Gastroesophageal sphincter (tissue), 4 donors: Measurements from ENCODE around the gene PID1. TPM values are rescaled to one million over a fixed set of nuclear protein-coding genes. Genes with fewer than 3 reads are reported as not detected.

Source experiments
- ATAC-seq: fragments of 150-250 bp; one replicate; pipeline ENCODE4 v1.9.1; 2016; ENCODE audit warnings: mild to moderate bottlenecking, moderate library complexity
- H3K27ac ChIP-seq, 4 donors: fragments of 200-600 bp; sonication (generic) in 3 of 4; 1 replicate in 3 of 4; 2 replicates in 1 of 4; pipeline ENCODE4 v1.5.1; 2016 to 2019
- H3K27me3 ChIP-seq: fragments of 200-600 bp; sonication (generic); one replicate; pipeline ENCODE4 v1.5.1; 2019
- H3K36me3 ChIP-seq, 2 donors: fragments of 200-600 bp; sonication (generic); one replicate each; pipeline ENCODE4 v1.5.1; 2019; ENCODE audit warnings: control low read depth in 1 of 2
- H3K4me1 ChIP-seq, 3 donors: fragments of 200-600 bp; sonication (generic); 1 replicate in 2 of 3; 2 replicates in 1 of 3; pipeline ENCODE4 v1.5.1; 2016 to 2019; ENCODE audit warnings: control low read depth in 2 of 3
- H3K4me3 ChIP-seq, 2 donors: fragments of 200-600 bp; sonication (generic); one replicate each; pipeline ENCODE4 v1.5.1; 2019; ENCODE audit warnings: mild to moderate bottlenecking in 1 of 2, moderate library complexity in 1 of 2
- H3K9me3 ChIP-seq, 3 donors: fragments of 200-600 bp; sonication (generic); one replicate each; pipeline ENCODE4 v1.5.1; 2017 to 2019; ENCODE audit warnings: control low read depth in 2 of 3
- CTCF ChIP-seq, 4 experiments: fragments of 200-600 bp in 2 of 4; fragments of 450-650 bp in 2 of 4; sonication (generic) in 1 of 4; IDR thresholded peaks; one replicate each; pipeline ENCODE4 v1.5.1; 2017 to 2019; ENCODE audit warnings: antibody characterized with exemption in 4 of 4, mild to moderate bottlenecking in 2 of 4, moderate library complexity in 2 of 4
- EP300 ChIP-seq: sonication (generic); formaldehyde crosslinking; IDR thresholded peaks from one replicate; pipeline ENCODE4 v1.6.1; 2017; ENCODE audit warnings: antibody characterized with exemption, mild to moderate bottlenecking
- POLR2A ChIP-seq, 2 donors: fragments of 450-650 bp; IDR thresholded peaks; one replicate each; pipeline ENCODE4 v1.6.1; 2017; ENCODE audit warnings: antibody characterized with exemption in 2 of 2, mild to moderate bottlenecking in 2 of 2, moderate library complexity in 1 of 2
- POLR2AphosphoS5 ChIP-seq: sonication (generic); formaldehyde crosslinking; IDR thresholded peaks from one replicate; pipeline ENCODE4 v1.6.1; 2017; ENCODE audit warnings: antibody characterized with exemption
- WGBS, 2 donors: methylation state at CpG; one replicate each; pipeline ENCODE4 v1.1.5; 2018; ENCODE audit warnings: low coverage in 1 of 2; 5-methylcytosine and 5-hydroxymethylcytosine counted together
- total RNA-seq, 4 donors: library from RNA; depleted of rRNA; stranded (reverse); fragments of >200 nt; gene quantifications; one replicate each; pipeline ENCODE4 v1.1.0, GENCODE V29; 2016

Gene PID1
- total RNA-seq, 4 donors from 2014 or later = 34.4 to 62.4 (median 54.9) TPM

DNA sequence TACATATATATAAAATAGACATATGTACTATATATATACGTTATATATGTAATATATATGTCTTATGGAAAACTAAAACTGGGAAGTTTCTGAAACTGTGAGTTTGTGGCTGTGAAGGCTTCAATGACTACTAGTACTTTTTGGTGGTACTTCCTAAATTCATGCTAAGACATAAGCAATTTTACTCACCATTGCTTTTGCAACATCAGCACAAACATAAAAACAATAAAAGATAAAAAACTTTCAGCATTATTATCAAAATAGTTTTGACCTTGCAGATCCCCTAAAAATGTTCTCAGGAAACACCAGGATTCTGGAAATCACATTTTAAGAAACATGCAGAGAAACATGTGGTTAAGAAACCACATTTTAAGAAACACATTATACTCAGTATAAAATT, 269.9 kb downstream of the PID1 start:
- H3K4me3 ChIP-seq = no peak overlapping the region
- TF ChIP-seq POLR2A (IDR thresholded peaks at IDR 0.05) = no peak
- H3K27me3 ChIP-seq = no peaks in the 10 kb centered on the region
- no peaks in the 10 kb centered on the region for H3K4me1 ChIP-seq
- H3K36me3 ChIP-seq = no peaks in the 10 kb centered on the region
- ATAC-seq = no peak
- WGBS, 2 donors = 50 to 73% methylated on average over 1 of the region's 1 CpG
- no peak overlapping the region for H3K27ac ChIP-seq
- peaks cover 0 to 10% (median 0%) of the 10 kb centered on the region in 3 donors for H3K9me3 ChIP-seq

GRCh38 chr2:228999326-228999725, 271.8 kb downstream of the PID1 start:
- Histone ChIP-seq H3K27ac (no peak overlapping the region), H3K4me1 (no peaks in the 10 kb centered on the region), H3K9me3 (peaks cover 0 to 10% (median 0%) of the 10 kb centered on the region in 3 donors), H3K36me3 (no peaks in the 10 kb centered on the region), H3K4me3 (no peak overlapping the region), H3K27me3 (no peaks in the 10 kb centered on the region)
- ATAC-seq = no peak
- 50 to 85% methylated on average over 1 of the region's 1 CpG for WGBS, 2 donors
- no peak for TF ChIP-seq EP300

DNA sequence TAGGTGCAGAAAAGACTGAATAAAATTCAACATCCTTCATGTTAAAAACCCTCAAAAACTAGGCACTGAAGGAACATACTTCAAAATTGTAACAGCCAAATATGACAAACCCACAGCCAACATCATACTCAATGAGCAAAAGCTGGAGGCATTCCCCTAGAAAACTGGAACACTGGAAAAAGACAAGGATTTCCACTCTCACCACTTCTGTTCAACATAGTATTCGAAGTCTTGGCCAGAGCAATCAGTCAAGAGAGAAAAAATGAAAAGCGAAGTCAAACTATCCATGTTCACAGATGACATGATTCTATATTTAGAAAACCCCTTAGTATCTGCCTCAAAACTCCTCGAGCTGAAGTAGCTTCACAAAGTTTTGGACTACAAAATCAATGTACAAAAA, 282.3 kb downstream of the PID1 start:
- Histone ChIP-seq H3K4me3 (no peak overlapping the region), H3K9me3 (peaks cover 0 to 9% (median 0%) of the 10 kb centered on the region in 3 donors), H3K36me3 (no peaks in the 10 kb centered on the region), H3K27ac (no peak overlapping the region), H3K27me3 (no peaks in the 10 kb centered on the region), H3K4me1 (no peaks in the 10 kb centered on the region)
- no peak for TF ChIP-seq POLR2A (IDR thresholded peaks at IDR 0.05)
- TF ChIP-seq EP300 = no peak
- no peak for TF ChIP-seq POLR2AphosphoS5
- ATAC-seq = no peak
- 28 to 39% methylated on average over 3 of the region's 3 CpGs for WGBS, 2 donors

- H3K27ac ChIP-seq = no peak overlapping the region
- no peaks in the 10 kb centered on the region for H3K4me1 ChIP-seq
- 65 to 69% methylated on average over 2 of the region's 2 CpGs for WGBS, 2 donors
- H3K9me3 ChIP-seq = peaks cover 0 to 7% (median 0%) of the 10 kb centered on the region in 3 donors
- H3K27me3 ChIP-seq = no peaks in the 10 kb centered on the region
- no peak overlapping the region for H3K4me3 ChIP-seq
- no peak for ATAC-seq
- H3K36me3 ChIP-seq = no peaks in the 10 kb centered on the region
- no peak for TF ChIP-seq EP300
- TF ChIP-seq CTCF (IDR thresholded peaks at IDR 0.05) = no peak
- TF ChIP-seq POLR2A (IDR thresholded peaks at IDR 0.05) = no peak
- no peak for TF ChIP-seq POLR2AphosphoS5
These were observed 283.5 kb downstream of the PID1 start for GRCh38 chr2:228987441-228988155.

DNA sequence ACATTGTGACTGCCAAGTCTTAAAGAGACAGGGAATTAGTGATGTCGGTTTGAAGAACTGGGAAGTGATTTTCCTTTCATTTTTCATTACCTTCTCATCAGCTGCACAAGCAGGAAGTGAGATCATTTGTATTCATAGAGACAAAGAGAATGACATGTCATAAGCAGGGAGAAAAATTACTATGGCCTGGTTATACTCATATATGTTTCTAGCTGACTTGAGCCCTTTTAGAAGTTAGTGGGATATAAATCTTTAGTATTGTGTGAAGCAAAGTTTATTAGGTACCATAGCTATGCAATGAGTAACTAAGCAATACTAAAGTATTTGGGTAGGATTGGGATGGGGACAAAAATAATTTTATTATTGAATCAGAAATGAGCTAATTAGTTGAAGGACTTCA, 284.1 kb downstream of the PID1 start:
- TF ChIP-seq CTCF (IDR thresholded peaks at IDR 0.05) = no peak
- TF ChIP-seq POLR2A (IDR thresholded peaks at IDR 0.05) = no peak
- TF ChIP-seq POLR2AphosphoS5 = no peak
- TF ChIP-seq EP300 = no peak
- Histone ChIP-seq H3K4me1 (no peaks in the 10 kb centered on the region), H3K4me3 (no peak overlapping the region), H3K27me3 (no peaks in the 10 kb centered on the region), H3K36me3 (no peaks in the 10 kb centered on the region), H3K27ac (no peak overlapping the region), H3K9me3 (peaks cover 0 to under 1% (median 0%) of the 10 kb centered on the region in 3 donors)
- ATAC-seq = no peak
- WGBS, 2 donors = 0 to 29% methylated on average over 1 of the region's 1 CpG

DNA sequence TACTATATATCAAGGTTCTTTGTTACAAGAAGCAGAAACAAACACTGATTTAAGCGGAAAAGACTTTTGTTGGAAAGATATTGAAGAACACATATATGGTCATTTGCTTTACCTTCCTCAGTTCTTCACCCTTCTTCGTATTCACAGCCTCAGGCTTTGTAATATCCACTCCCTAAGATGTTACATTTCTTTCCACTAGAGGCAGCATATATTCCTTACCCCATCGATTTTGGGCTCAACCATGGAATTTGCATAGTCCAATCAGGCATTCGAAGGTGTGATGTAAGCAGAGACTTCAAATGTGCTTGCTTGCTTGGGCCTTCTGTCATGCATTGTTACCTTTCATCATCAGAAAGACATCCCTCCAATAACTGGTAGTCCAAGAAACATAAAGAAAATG, 287.4 kb downstream of the PID1 start:
- Histone ChIP-seq H3K36me3 (no peaks in the 10 kb centered on the region), H3K4me3 (no peak overlapping the region), H3K27ac (no peak overlapping the region), H3K4me1 (no peaks in the 10 kb centered on the region), H3K9me3 (peaks cover 0 to 8% (median 0%) of the 10 kb centered on the region in 3 donors), H3K27me3 (no peaks in the 10 kb centered on the region)
- TF ChIP-seq POLR2AphosphoS5 = no peak
- WGBS, 2 donors = 68 to 88% methylated on average over 4 of the region's 4 CpGs
- no peak for ATAC-seq

DNA sequence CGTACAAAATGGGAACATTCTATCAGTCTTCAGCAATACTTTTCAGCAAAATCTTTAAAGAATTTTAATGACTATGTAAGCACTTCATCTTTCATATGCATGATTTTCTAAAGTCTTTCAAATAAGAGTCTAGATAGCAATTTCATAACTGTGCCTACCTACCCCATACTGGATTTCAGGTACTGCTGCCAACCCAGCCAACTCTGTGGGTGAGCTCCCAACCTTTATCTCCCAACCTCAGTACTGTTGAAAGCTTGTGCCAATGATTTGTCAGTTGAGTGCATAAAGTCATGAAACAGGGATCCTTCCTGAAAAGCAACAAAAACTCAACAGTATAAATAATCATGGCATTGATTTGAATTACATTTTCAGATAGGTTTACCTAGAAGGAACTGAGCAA, 296.9 kb downstream of the PID1 start:
- WGBS, 2 donors = 7 to 25% methylated on average over 1 of the region's 1 CpG
- ATAC-seq = no peak

More for the DNA sequence above, 296.9 kb downstream of the PID1 start:
- TF ChIP-seq POLR2AphosphoS5 (no peak), CTCF (IDR thresholded peaks at IDR 0.05) (no peak), POLR2A (IDR thresholded peaks at IDR 0.05) (no peak), EP300 (no peak)
- Histone ChIP-seq H3K9me3 (no peaks in the 10 kb centered on the region), H3K4me3 (no peak overlapping the region), H3K27me3 (no peaks in the 10 kb centered on the region), H3K36me3 (no peaks in the 10 kb centered on the region), H3K4me1 (no peaks in the 10 kb centered on the region), H3K27ac (no peak overlapping the region)
